Measurements from ENCODE around the gene SPRED2. TPM values are rescaled to one million over a fixed set of nuclear protein-coding genes. Genes with fewer than 3 reads are reported as not detected.

The SPRED2 gene
- total and polyA plus RNA-seq, 7 experiments from 2014 or later, result 0.34 to 7.9 (median 0.57) TPM

DNA sequence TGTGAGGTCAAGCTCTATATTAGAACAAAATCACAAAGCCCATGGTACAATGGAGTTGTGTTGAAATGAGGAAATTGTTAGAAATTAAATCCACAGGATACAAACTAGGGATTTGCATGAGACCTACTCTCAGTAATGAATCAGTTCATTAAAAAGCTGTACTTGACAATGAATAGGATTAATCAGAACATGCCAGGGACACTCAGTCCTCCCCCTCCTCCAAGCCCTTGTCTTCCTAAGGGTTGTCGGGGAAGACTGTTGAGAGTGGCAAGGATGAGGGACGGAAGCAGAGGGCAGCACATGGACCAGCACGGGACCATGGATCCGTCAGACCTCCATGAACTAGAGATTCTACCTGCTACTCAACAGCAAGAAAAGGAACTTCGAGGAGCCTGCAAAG, 39.8 kb downstream of the SPRED2 start:
- peak overlapping the region in 1 of 9 donors; percentile 50 for H3K27ac Mint-ChIP-seq
- POLR2A ChIA-PET, result interaction anchor here (0.7 kb wide), 1 partner anchor 12 kb away, joined by 3 read pairs; no protein-coding TSS in a partner anchor
- H3K36me3 Mint-ChIP-seq, result peaks cover 0 to 2% (median 0%) of the 10 kb centered on the region in 5 donors
- Histone ChIP-seq H3K27me3 (ENCODE audit: control insufficient read depth in 2 of 2, insufficient read depth in 2 of 2, low read length in 2 of 2) (no peaks in the 10 kb centered on the region), H3K36me3 (ENCODE audit: control insufficient read depth in 2 of 3, insufficient read depth in 3 of 3, low read length in 3 of 3) (no peaks in the 10 kb centered on the region), H3K4me1 (ENCODE audit: control insufficient read depth in 2 of 2, insufficient read depth in 2 of 2, low read length in 2 of 2) (no peaks in the 10 kb centered on the region), H3K27ac (ENCODE audit: low read depth, low read length) (no peak overlapping the region), H3K4me3 (ENCODE audit: low read length) (no peak overlapping the region), H3K9me3 (ENCODE audit: control insufficient read depth in 2 of 3, low read length in 3 of 3) (no peaks in the 10 kb centered on the region)
- DNase-seq (no peak), ATAC-seq (no peak)
- peaks cover 0 to 2% (median 0%) of the 10 kb centered on the region in 11 donors for H3K9me3 Mint-ChIP-seq
- H3K4me1 Mint-ChIP-seq, result peaks cover 0 to 57% (median 6%) of the 10 kb centered on the region in 7 donors
- intact Hi-C loops (cut with micrococcal nuclease), result no loop called here
- H3K27me3 Mint-ChIP-seq, result peaks cover 0 to 10% (median 4%) of the 10 kb centered on the region in 5 donors
- CTCF ChIA-PET, result interaction anchor here (0.6 to 0.9 kb wide), 2 partner anchors 74 to 100 kb away, joined by 4 read pairs; no protein-coding TSS in a partner anchor
- H3K4me3 Mint-ChIP-seq, result no peak overlapping the region

DNA sequence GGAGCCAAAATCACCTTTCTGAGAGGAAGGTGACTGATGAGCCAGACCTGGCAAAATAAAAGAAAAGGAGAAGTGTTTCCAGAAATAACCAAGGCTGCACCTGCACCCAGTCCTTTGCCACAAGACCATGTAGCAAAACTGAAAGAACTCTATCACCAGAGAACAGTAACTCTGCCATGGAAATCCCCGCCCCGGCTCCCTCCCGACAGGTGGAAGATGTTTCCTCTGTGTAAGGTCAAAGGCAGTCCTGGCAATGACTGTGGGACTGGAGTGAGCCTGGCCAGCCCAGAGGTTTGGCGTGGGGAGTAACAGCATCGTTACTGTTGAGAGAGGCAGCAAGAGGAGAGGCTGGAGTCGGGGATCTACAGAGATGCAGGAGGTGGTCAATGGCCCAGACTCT, 42.3 kb downstream of the SPRED2 start:
- Histone ChIP-seq H3K4me3 (ENCODE audit: low read length) (no peak overlapping the region), H3K4me1 (ENCODE audit: control insufficient read depth in 2 of 2, insufficient read depth in 2 of 2, low read length in 2 of 2) (no peaks in the 10 kb centered on the region), H3K9me3 (ENCODE audit: control insufficient read depth in 2 of 3, low read length in 3 of 3) (no peaks in the 10 kb centered on the region), H3K27ac (ENCODE audit: low read depth, low read length) (no peak overlapping the region), H3K27me3 (ENCODE audit: control insufficient read depth in 2 of 2, insufficient read depth in 2 of 2, low read length in 2 of 2) (no peaks in the 10 kb centered on the region), H3K36me3 (ENCODE audit: control insufficient read depth in 2 of 3, insufficient read depth in 3 of 3, low read length in 3 of 3) (no peaks in the 10 kb centered on the region)
- no peaks in the 10 kb centered on the region for H3K36me3 Mint-ChIP-seq
- peaks cover 0 to 6% (median 4%) of the 10 kb centered on the region in 5 donors for H3K27me3 Mint-ChIP-seq
- peak; percentile 38 for ATAC-seq
- H3K27ac Mint-ChIP-seq, result peak overlapping the region in 1 of 9 donors; percentile 49
- peaks cover 0 to 37% (median 4%) of the 10 kb centered on the region in 7 donors for H3K4me1 Mint-ChIP-seq
- intact Hi-C loops (cut with micrococcal nuclease), result no loop called here
- peak in 1 of 9 donors; percentile 49 for DNase-seq
- H3K9me3 Mint-ChIP-seq, result no peaks in the 10 kb centered on the region
- ChIA-PET POLR2A (no interaction called here), CTCF (interaction anchor here (0.7 kb wide), 1 partner anchor 37 kb away, joined by 3 read pairs; no protein-coding TSS in a partner anchor)
- H3K4me3 Mint-ChIP-seq, result peak overlapping the region in 2 of 10 donors; percentile 51 to 65

DNA sequence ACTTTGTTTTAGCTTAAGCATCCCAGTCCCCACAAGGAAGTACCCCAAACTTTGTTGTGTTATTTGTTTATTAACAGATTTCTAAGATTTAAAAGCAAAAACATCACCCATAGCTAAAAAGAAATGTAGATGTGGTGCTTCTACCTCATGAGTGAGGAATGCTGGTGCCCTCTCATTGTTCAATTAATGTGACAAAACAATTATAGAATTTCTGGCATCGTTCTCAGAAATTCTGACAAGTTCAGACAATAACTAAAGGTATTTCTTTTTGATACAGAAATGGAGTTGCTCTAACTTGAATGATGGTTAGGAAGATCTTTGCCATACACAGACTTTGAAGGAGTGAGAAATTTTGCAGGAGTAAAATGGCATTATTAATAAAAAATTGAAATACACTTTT, 42.9 kb downstream of the SPRED2 start:
- intact Hi-C loops (cut with micrococcal nuclease), result loop anchor here in 1 of 2 donors (10.0 kb wide), 1 partner anchor 125 kb away; no protein-coding TSS in a partner anchor
- ATAC-seq (no peak), DNase-seq (no peak)
- no peaks in the 10 kb centered on the region for H3K9me3 ChIP-seq (ENCODE audit: control insufficient read depth in 2 of 3, low read length in 3 of 3)
- ChIA-PET CTCF (no interaction called here), POLR2A (no interaction called here)
- H3K4me1 Mint-ChIP-seq, result peaks cover 0 to 34% (median 4%) of the 10 kb centered on the region in 7 donors
- no peaks in the 10 kb centered on the region for H3K27me3 ChIP-seq (ENCODE audit: control insufficient read depth in 2 of 2, insufficient read depth in 2 of 2, low read length in 2 of 2)
- no peak overlapping the region for H3K4me3 Mint-ChIP-seq
- H3K27ac Mint-ChIP-seq, result no peak overlapping the region
- H3K4me3 ChIP-seq (ENCODE audit: low read length), result no peak overlapping the region
- peaks cover 0 to 6% (median under 1%) of the 10 kb centered on the region in 5 donors for H3K27me3 Mint-ChIP-seq
- no peak overlapping the region for H3K27ac ChIP-seq (ENCODE audit: low read depth, low read length)
- no peaks in the 10 kb centered on the region for H3K9me3 Mint-ChIP-seq
- no peaks in the 10 kb centered on the region for H3K4me1 ChIP-seq (ENCODE audit: control insufficient read depth in 2 of 2, insufficient read depth in 2 of 2, low read length in 2 of 2)
- no peaks in the 10 kb centered on the region for H3K36me3 Mint-ChIP-seq
- no peaks in the 10 kb centered on the region for H3K36me3 ChIP-seq (ENCODE audit: control insufficient read depth in 2 of 3, insufficient read depth in 3 of 3, low read length in 3 of 3)

DNA sequence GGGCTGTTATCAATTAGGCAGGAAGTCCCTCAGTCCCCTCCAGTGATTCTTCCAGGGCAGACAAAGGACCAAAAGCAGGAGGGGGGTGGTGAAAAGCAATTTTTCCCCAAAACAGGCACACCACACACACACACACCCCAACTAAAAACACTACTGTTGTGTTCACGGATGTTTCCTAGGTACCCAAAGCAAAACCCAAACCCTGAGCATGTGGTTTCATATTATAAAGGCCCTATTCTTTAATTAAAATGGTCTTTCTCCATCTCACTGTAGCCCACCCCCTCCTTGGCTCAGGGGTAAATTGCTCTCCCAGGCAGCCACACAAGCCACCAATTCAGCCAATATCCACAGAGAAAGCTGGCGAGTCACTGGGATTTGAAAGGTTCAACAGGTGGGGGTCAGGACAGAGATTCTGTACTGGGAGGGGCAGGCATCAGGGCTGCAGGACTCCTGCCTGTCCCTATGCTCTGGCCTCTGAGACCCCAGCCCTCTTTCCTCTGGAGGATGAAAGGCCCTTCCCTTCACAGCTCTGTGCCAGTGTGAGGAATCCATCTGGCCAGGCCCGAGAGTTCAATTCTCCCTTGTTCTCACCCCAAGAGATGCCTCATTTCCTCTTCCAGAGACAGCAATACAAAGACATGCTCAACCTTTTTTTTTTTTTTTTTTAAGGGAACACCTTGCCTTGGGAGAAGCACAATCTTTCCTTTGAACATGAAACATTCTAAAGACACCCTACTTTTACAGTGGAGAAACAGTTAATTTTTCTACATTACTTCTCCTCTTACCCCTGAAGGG, 43.6 kb downstream of the SPRED2 start:
- intact Hi-C loops (cut with micrococcal nuclease), result loop anchor here in 1 of 2 donors (10.0 kb wide), 1 partner anchor 124 kb away; no protein-coding TSS in a partner anchor
- ATAC-seq, result no peak
- H3K4me1 ChIP-seq (ENCODE audit: control insufficient read depth in 2 of 2, insufficient read depth in 2 of 2, low read length in 2 of 2), result no peaks in the 10 kb centered on the region
- H3K27ac ChIP-seq (ENCODE audit: low read depth, low read length), result no peak overlapping the region
- POLR2A ChIA-PET, result interaction anchor here (0.9 kb wide), 1 partner anchor 8 kb away, joined by 4 read pairs; no protein-coding TSS in a partner anchor
- no peaks in the 10 kb centered on the region for H3K27me3 ChIP-seq (ENCODE audit: control insufficient read depth in 2 of 2, insufficient read depth in 2 of 2, low read length in 2 of 2)
- Mint-ChIP-seq H3K9me3 (peaks cover 0 to 1% (median 0%) of the 10 kb centered on the region in 11 donors), H3K27me3 (peaks cover 0 to 6% (median 0%) of the 10 kb centered on the region in 5 donors), H3K4me1 (peaks cover 0 to 33% (median 8%) of the 10 kb centered on the region in 7 donors), H3K27ac (no peak overlapping the region), H3K4me3 (no peak overlapping the region), H3K36me3 (no peaks in the 10 kb centered on the region)
- H3K36me3 ChIP-seq (ENCODE audit: control insufficient read depth in 2 of 3, insufficient read depth in 3 of 3, low read length in 3 of 3), result no peaks in the 10 kb centered on the region
- CTCF ChIA-PET, result no interaction called here
- H3K9me3 ChIP-seq (ENCODE audit: control insufficient read depth in 2 of 3, low read length in 3 of 3), result no peaks in the 10 kb centered on the region
- no peak for DNase-seq
- H3K4me3 ChIP-seq (ENCODE audit: low read length), result no peak overlapping the region

- Histone ChIP-seq H3K4me3 (ENCODE audit: low read length) (no peak overlapping the region), H3K9me3 (ENCODE audit: control insufficient read depth in 2 of 3, low read length in 3 of 3) (no peaks in the 10 kb centered on the region), H3K36me3 (ENCODE audit: control insufficient read depth in 2 of 3, insufficient read depth in 3 of 3, low read length in 3 of 3) (no peaks in the 10 kb centered on the region), H3K27ac (ENCODE audit: low read depth, low read length) (no peak overlapping the region), H3K4me1 (ENCODE audit: control insufficient read depth in 2 of 2, insufficient read depth in 2 of 2, low read length in 2 of 2) (peaks cover 0 to 4% of the 10 kb centered on the region in 2 donors), H3K27me3 (ENCODE audit: control insufficient read depth in 2 of 2, insufficient read depth in 2 of 2, low read length in 2 of 2) (no peaks in the 10 kb centered on the region)
- DNase-seq, result no peak
- H3K27ac Mint-ChIP-seq, result no peak overlapping the region
- peaks cover 0 to 5% (median 0%) of the 10 kb centered on the region in 5 donors for H3K27me3 Mint-ChIP-seq
- no peak overlapping the region for H3K4me3 Mint-ChIP-seq
- H3K4me1 Mint-ChIP-seq, result peaks cover 7 to 37% (median 14%) of the 10 kb centered on the region in 7 donors
- no peaks in the 10 kb centered on the region for H3K36me3 Mint-ChIP-seq
- ChIA-PET CTCF (no interaction called here), POLR2A (interaction anchor here (0.9 kb wide), 1 partner anchor 8 kb away, joined by 4 read pairs; no protein-coding TSS in a partner anchor)
- H3K9me3 Mint-ChIP-seq, result peaks cover 0 to 1% (median 0%) of the 10 kb centered on the region in 11 donors
- no peak for ATAC-seq
- intact Hi-C loops (cut with micrococcal nuclease), result loop anchor here in 1 of 2 donors (10.0 kb wide), 1 partner anchor 123 kb away; no protein-coding TSS in a partner anchor
Observed at GRCh38 chr2:65388051-65388531, 44.3 kb downstream of the SPRED2 start.

DNA sequence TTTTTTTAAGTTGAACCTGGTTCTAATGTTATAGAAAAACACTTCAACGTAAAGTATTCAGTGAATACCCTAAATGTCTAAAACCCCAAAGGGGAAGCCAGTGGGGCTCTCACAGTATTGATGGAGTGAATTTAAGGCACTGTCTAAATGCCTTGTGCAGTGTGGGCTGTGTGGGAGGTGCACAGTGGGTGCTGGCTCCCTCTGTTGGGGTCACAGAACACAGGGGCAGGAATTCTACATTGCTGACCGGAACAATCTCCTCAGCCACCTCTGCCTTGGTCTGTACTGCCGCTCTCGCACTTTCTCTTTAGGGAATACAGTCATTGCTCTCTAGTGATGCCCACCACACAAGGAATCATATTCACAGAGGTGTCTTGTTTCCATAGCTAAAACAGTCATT, 45.4 kb downstream of the SPRED2 start:
- no peak overlapping the region for H3K27ac Mint-ChIP-seq
- POLR2A ChIA-PET, result interaction anchor here (0.6 kb wide), 1 partner anchor 77 kb away, joined by 4 read pairs; no protein-coding TSS in a partner anchor
- H3K4me3 ChIP-seq (ENCODE audit: low read length), result no peak overlapping the region
- no peaks in the 10 kb centered on the region for H3K9me3 ChIP-seq (ENCODE audit: control insufficient read depth in 2 of 3, low read length in 3 of 3)
- no peak overlapping the region for H3K27ac ChIP-seq (ENCODE audit: low read depth, low read length)
- no peak for ATAC-seq
- no peaks in the 10 kb centered on the region for H3K36me3 ChIP-seq (ENCODE audit: control insufficient read depth in 2 of 3, insufficient read depth in 3 of 3, low read length in 3 of 3)
- H3K4me3 Mint-ChIP-seq, result no peak overlapping the region
- no peaks in the 10 kb centered on the region for H3K27me3 ChIP-seq (ENCODE audit: control insufficient read depth in 2 of 2, insufficient read depth in 2 of 2, low read length in 2 of 2)
- H3K36me3 Mint-ChIP-seq, result no peaks in the 10 kb centered on the region
- CTCF ChIA-PET, result no interaction called here
- intact Hi-C loops (cut with micrococcal nuclease), result loop anchor here in 1 of 2 donors (10.0 kb wide), 1 partner anchor 122 kb away; no protein-coding TSS in a partner anchor
- peaks cover 0 to 16% of the 10 kb centered on the region in 2 donors for H3K4me1 ChIP-seq (ENCODE audit: control insufficient read depth in 2 of 2, insufficient read depth in 2 of 2, low read length in 2 of 2)
- H3K4me1 Mint-ChIP-seq, result peaks cover 18 to 48% (median 25%) of the 10 kb centered on the region in 7 donors
- DNase-seq, result no peak
- peaks cover 0 to 1% (median 0%) of the 10 kb centered on the region in 11 donors for H3K9me3 Mint-ChIP-seq
- H3K27me3 Mint-ChIP-seq, result peaks cover 0 to 5% (median 0%) of the 10 kb centered on the region in 5 donors

All from naive thymus-derived CD4-positive, alpha-beta T cell (primary cell).